ENCODE data around the gene HYDIN. TPM values are rescaled to one million over a fixed set of nuclear protein-coding genes. Genes with fewer than 3 reads are reported as not detected.

The HYDIN gene
- total RNA-seq, 1 donor from 2014 or later, result 7.5 TPM

DNA sequence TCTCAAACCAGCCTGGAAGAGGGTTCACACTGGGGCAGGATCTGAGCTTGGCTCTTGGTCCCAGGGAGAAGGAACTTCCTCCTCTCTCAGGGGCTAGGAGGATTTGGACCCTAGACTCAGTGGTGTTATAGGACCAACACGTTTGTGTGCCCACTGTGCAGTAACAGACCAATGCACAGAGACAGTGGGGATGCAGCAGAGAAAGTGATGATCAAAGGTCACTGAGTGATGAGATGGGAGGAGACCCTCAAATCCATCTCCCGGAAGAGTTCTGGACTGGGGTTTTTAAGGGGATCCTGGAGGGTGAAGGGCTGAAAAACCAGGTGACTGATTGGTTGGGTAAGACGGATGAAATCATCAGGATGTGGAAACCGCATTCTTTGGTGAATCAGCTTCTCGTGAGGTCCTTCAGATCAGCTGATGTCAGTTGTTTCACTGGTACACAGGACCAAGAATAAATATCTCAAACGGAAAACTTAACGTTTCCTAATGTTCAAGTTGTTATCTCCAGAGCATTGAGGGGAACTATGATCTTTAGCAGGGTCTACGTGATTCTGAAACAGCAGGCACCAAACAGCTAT is 426.3 kb downstream of the HYDIN start:
- peaks cover 63% of the 10 kb centered on the region for H3K27me3 Mint-ChIP-seq (ENCODE audit: low read depth)

GRCh38 chr16:70803319-70803718 is 427.2 kb downstream of the HYDIN start:
- no peak for DNase-seq (ENCODE audit: low read depth, low spot score)
- H3K36me3 Mint-ChIP-seq (ENCODE audit: low read depth), result no peaks in the 10 kb centered on the region
- peaks cover 2% of the 10 kb centered on the region for H3K9me3 Mint-ChIP-seq
- peaks cover 22% of the 10 kb centered on the region for H3K4me1 Mint-ChIP-seq
- H3K4me3 Mint-ChIP-seq, result no peak overlapping the region
- peaks cover 59% of the 10 kb centered on the region for H3K27me3 Mint-ChIP-seq (ENCODE audit: low read depth)
- no peak for TF ChIP-seq CTCF (conservative IDR thresholded peaks at IDR 0.05)
- no peak overlapping the region for H3K27ac Mint-ChIP-seq (ENCODE audit: unreplicated experiment)

More for the DNA sequence above, 426.3 kb downstream of the HYDIN start:
- TF ChIP-seq CTCF (conservative IDR thresholded peaks at IDR 0.05), result no peak
- no peak for DNase-seq (ENCODE audit: low read depth, low spot score)
- H3K4me3 Mint-ChIP-seq, result no peak overlapping the region
- no peaks in the 10 kb centered on the region for H3K36me3 Mint-ChIP-seq (ENCODE audit: low read depth)
- H3K27ac Mint-ChIP-seq (ENCODE audit: unreplicated experiment), result no peak overlapping the region
- peaks cover 19% of the 10 kb centered on the region for H3K4me1 Mint-ChIP-seq
- H3K9me3 Mint-ChIP-seq, result peaks cover 2% of the 10 kb centered on the region

DNA sequence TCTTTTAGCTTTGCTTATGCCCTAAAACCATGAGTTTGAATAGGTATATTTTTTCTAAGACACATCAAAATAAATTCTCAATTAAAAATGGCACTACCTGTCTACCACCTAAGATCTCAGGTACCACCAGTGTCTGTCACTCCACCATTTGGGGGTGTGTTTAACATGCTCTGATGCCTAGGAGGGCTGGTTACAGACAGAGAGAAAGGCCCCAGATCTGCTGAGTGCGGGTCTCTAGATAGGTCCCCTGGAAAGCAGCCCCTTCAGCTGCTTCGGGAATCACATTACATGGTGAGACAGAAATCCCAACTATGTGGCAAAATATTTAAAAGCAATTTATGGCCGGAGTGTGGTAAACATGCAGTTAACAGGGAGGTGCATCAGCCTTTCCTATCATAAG is 428.9 kb downstream of the HYDIN start:
- DNase-seq (ENCODE audit: low read depth, low spot score), result no peak
- peaks cover 2% of the 10 kb centered on the region for H3K9me3 Mint-ChIP-seq
- peak overlapping the region; percentile 90 for H3K4me3 Mint-ChIP-seq
- no peaks in the 10 kb centered on the region for H3K36me3 Mint-ChIP-seq (ENCODE audit: low read depth)
- peaks cover 46% of the 10 kb centered on the region for H3K27me3 Mint-ChIP-seq (ENCODE audit: low read depth)
- no peak for TF ChIP-seq CTCF (conservative IDR thresholded peaks at IDR 0.05)
- no peak overlapping the region for H3K27ac Mint-ChIP-seq (ENCODE audit: unreplicated experiment)
- peaks cover 22% of the 10 kb centered on the region for H3K4me1 Mint-ChIP-seq

DNA sequence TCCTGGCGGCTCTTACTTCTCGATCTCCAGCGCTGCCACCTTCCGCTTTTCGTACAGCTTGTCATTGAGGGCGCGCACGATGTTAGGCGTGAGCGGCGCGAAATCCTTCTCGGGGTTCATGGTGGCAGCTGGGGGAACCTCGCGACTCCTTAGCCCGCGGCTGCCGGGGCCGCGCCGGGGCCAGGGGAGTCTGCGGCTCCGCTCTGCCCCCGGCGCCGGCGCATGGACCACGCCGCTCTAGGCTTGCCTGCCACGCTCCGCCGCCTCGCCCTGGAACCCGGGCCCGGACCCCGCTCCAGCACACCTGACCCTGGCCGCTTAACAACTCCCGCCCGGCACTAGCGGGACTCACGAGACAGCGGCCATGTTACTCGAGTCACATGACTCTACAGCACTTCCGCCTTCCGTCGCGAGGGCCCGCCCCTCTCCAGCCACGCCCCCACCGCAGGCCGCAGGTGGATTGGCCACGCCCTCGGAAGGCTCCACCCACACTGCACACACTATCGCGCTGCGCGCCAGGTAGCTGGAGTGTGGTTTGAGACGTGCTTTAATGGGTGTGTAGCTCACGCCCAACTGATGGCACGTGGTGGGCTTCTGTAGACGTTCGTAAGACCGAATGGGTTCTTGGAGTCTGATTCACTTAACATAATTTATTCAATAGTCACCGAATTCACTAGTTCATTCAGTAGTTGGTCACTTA is 429.6 kb downstream of the HYDIN start, which contains the start of gene VAC14:
Gene VAC14 (minus strand): TSS at position 378 of the 700 bp plus-strand sequence. CDS start 258 bp downstream, at position 120.
- Mint-ChIP-seq H3K27me3 (ENCODE audit: low read depth) (peaks cover 40% of the 10 kb centered on the region), H3K4me3 (peak within 1 kb of the TSS; percentile 90), H3K9me3 (peaks cover 2% of the 10 kb centered on the region), H3K4me1 (peaks cover 22% of the 10 kb centered on the region), H3K27ac (ENCODE audit: unreplicated experiment) (peak within 1 kb of the TSS; percentile 92), H3K36me3 (ENCODE audit: low read depth) (no peaks in the 10 kb centered on the region)
- peak; percentile 88 for DNase-seq (ENCODE audit: low read depth, low spot score)
- TF ChIP-seq CTCF (conservative IDR thresholded peaks at IDR 0.05), result no peak

GRCh38 chr16:70800311-70800710 is 430.2 kb downstream of the HYDIN start:
- H3K27ac Mint-ChIP-seq (ENCODE audit: unreplicated experiment), result peak overlapping the region; percentile 87
- H3K4me1 Mint-ChIP-seq, result peaks cover 22% of the 10 kb centered on the region
- H3K36me3 Mint-ChIP-seq (ENCODE audit: low read depth), result no peaks in the 10 kb centered on the region
- H3K4me3 Mint-ChIP-seq, result peak overlapping the region; percentile 90
- TF ChIP-seq CTCF (conservative IDR thresholded peaks at IDR 0.05), result no peak
- DNase-seq (ENCODE audit: low read depth, low spot score), result no peak
- peaks cover 37% of the 10 kb centered on the region for H3K27me3 Mint-ChIP-seq (ENCODE audit: low read depth)
- peaks cover 2% of the 10 kb centered on the region for H3K9me3 Mint-ChIP-seq

Measured in neural crest cell (in vitro differentiated cells).